ENCODE measurements around the gene PRL. TPM values are rescaled to one million over a fixed set of nuclear protein-coding genes. Genes with fewer than 3 reads are reported as not detected.

Gene PRL
- total RNA-seq, 1 experiment from 2014 or later: not detected

- Histone ChIP-seq H3K4ac (ENCODE audit: low read depth, low read length) (no peak overlapping the region), H2BK15ac (ENCODE audit: low read depth, low read length) (no peak overlapping the region), H3K14ac (ENCODE audit: insufficient read depth, low read length) (no peak overlapping the region), H3T11ph (ENCODE audit: low read length) (no peak overlapping the region), H4K8ac (replicated peaks; ENCODE audit: insufficient read length, low read depth, low read length) (no peak overlapping the region), H2BK5ac (ENCODE audit: insufficient read length, low read length) (no peak overlapping the region), H3K27me3 (ENCODE audit: insufficient read depth, low read length) (no peaks in the 10 kb centered on the region), H4K91ac (ENCODE audit: insufficient read length, low read depth, low read length) (no peak overlapping the region), H3K18ac (ENCODE audit: insufficient read length, low read depth, low read length) (no peak overlapping the region), H2BK120ac (ENCODE audit: low read depth, low read length, poor library complexity, severe bottlenecking) (no peak overlapping the region), H3K9me3 (ENCODE audit: control insufficient read depth, low read depth, low read length) (no peaks in the 10 kb centered on the region), H3K23ac (ENCODE audit: insufficient read length, low read depth, low read length) (no peak overlapping the region), H2AFZ (ENCODE audit: low read length) (no peak overlapping the region), H4K5ac (ENCODE audit: insufficient read length, low read depth, low read length) (no peak overlapping the region), H3K79me2 (ENCODE audit: insufficient read depth, low read length) (no peaks in the 10 kb centered on the region), H3K9ac (ENCODE audit: extremely low read depth, insufficient read length, low read length) (no peak overlapping the region), H2BK12ac (ENCODE audit: insufficient read length, low read depth, low read length) (no peak overlapping the region), H3K4me1 (ENCODE audit: insufficient read depth, low read length) (no peaks in the 10 kb centered on the region), H3K79me1 (ENCODE audit: insufficient read depth, low read depth, low read length, poor library complexity, severe bottlenecking) (no peaks in the 10 kb centered on the region), H2BK20ac (ENCODE audit: low read depth, low read length, poor library complexity, severe bottlenecking) (no peak overlapping the region), H3K4me2 (ENCODE audit: insufficient read depth, insufficient read length, low read length) (no peak overlapping the region), H3K23me2 (ENCODE audit: insufficient read length, low read depth, low read length, poor library complexity, severe bottlenecking) (no peaks in the 10 kb centered on the region), H3K27ac (ENCODE audit: insufficient read length, low read depth, low read length) (no peak overlapping the region), H4K20me1 (ENCODE audit: control insufficient read depth, insufficient read depth, insufficient read length) (no peaks in the 10 kb centered on the region), H2AK5ac (ENCODE audit: insufficient read length, low read length) (no peak overlapping the region), H3K56ac (ENCODE audit: insufficient read length, low read depth, low read length) (no peak overlapping the region)
- Mint-ChIP-seq H3K4me1 (peaks cover 4% of the 10 kb centered on the region in 2 experiments; a peak in 3 of 4 replicates), H3K4me3 (no peak overlapping the region), H3K9me3 (no peaks in the 10 kb centered on the region), H3K27me3 (ENCODE audit: low read depth) (no peaks in the 10 kb centered on the region), H3K36me3 (ENCODE audit: insufficient read depth in 1 of 3, low read depth in 3 of 3) (no peaks in the 10 kb centered on the region), H3K27ac (no peak overlapping the region)
- DNase-seq: no peak
- TF ChIP-seq CTCF (conservative IDR thresholded peaks at IDR 0.05): no peak
- no CpG with 5 or more reads among the region's 1 CpG for WGBS (ENCODE audit: extremely low coverage, insufficient read length, low lambda C conversion rate)
Observed at GRCh38 chr6:22296067-22296466, 769 bp downstream of the PRL start.

Data from H9 (cell line).